Neural crest cell (in vitro differentiated cells): ENCODE measurements around the gene ZBP1. TPM values are rescaled to one million over a fixed set of nuclear protein-coding genes. Genes with fewer than 3 reads are reported as not detected.

Source experiments
- DNase-seq: peaks from one replicate; pipeline ENCODE4 v3.0.0; 2021; ENCODE audit warnings: low read depth, mixed read lengths, low spot score
- H3K27ac Mint-ChIP-seq: one replicate; pipeline ENCODE4 v1.8.0; 2021; ENCODE audit warnings: mild to moderate bottlenecking, mixed read lengths; ENCODE audit not compliant: unreplicated experiment
- H3K27me3 Mint-ChIP-seq: 2 replicates; pipeline ENCODE4 v1.8.0; 2021; ENCODE audit warnings: low read depth, mild to moderate bottlenecking, mixed read lengths
- H3K36me3 Mint-ChIP-seq: 2 replicates; pipeline ENCODE4 v1.8.0; 2021; ENCODE audit warnings: low read depth, mild to moderate bottlenecking, mixed read lengths
- H3K4me1 Mint-ChIP-seq: 2 replicates; pipeline ENCODE4 v1.8.0; 2021; ENCODE audit warnings: mixed read lengths
- H3K4me3 Mint-ChIP-seq: one replicate; pipeline ENCODE4 v1.8.0; 2021; ENCODE audit warnings: mild to moderate bottlenecking, mixed read lengths
- H3K9me3 Mint-ChIP-seq: 2 replicates; pipeline ENCODE4 v1.8.0; 2021; ENCODE audit warnings: mixed read lengths
- total RNA-seq: library from RNA; stranded (reverse); gene quantifications from 2 replicates; pipeline ENCODE4 v1.2.1, GENCODE V29; 2021
- TF ChIP-seq, protein P1 (sequence below): fragments of 200-600 bp; sonication (generic); conservative IDR thresholded peaks from 2 replicates; pipeline ENCODE4 v1.5.0; 2021; ENCODE audit warnings: antibody characterized with exemption, mild to moderate bottlenecking

ZBP1 gene
- total RNA-seq, 1 donor from 2014 or later, result not detected

DNA sequence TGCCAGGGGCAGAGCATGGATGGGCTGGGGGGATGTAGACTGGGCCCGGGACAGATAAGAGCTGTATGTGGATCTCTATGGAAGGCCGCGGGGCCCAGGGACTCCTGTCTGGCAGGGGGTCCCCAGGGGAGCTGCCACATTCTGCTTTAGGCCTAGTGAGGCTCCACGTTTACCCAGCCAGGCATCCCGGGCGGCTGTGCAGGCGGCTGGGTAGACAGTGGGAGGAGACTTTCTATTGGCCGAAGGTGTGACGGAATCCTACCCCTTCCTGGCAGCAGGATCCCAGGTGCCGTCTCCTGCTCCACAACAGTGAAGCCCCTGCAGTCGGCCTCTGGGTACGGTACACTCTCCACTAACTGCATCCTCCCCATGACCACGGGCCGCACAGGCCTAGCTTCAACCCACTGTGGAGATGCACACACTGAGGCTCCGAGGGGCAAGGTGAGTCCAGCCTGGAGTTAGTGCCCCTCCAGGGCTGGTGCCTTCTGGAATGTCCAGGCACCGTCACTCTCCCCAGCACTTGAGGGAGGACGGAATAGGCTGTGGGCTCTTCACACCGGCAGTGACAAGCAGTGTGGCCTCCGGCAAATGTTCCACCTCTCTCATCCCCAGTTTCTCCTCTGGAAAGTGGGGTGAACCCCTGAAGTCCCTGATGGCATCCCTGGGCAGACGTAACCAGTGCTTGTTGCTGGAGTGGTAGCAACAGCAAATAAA, 36.8 kb upstream of the ZBP1 start:
- no peak overlapping the region for H3K4me3 Mint-ChIP-seq
- no peak for DNase-seq
- TF ChIP-seq, protein P1, sequence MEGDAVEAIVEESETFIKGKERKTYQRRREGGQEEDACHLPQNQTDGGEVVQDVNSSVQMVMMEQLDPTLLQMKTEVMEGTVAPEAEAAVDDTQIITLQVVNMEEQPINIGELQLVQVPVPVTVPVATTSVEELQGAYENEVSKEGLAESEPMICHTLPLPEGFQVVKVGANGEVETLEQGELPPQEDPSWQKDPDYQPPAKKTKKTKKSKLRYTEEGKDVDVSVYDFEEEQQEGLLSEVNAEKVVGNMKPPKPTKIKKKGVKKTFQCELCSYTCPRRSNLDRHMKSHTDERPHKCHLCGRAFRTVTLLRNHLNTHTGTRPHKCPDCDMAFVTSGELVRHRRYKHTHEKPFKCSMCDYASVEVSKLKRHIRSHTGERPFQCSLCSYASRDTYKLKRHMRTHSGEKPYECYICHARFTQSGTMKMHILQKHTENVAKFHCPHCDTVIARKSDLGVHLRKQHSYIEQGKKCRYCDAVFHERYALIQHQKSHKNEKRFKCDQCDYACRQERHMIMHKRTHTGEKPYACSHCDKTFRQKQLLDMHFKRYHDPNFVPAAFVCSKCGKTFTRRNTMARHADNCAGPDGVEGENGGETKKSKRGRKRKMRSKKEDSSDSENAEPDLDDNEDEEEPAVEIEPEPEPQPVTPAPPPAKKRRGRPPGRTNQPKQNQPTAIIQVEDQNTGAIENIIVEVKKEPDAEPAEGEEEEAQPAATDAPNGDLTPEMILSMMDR, result no peak
- H3K27ac Mint-ChIP-seq, result peak overlapping the region; percentile 75
- no peaks in the 10 kb centered on the region for H3K9me3 Mint-ChIP-seq
- H3K36me3 Mint-ChIP-seq, result no peaks in the 10 kb centered on the region
- peaks cover 5% of the 10 kb centered on the region for H3K4me1 Mint-ChIP-seq
- H3K27me3 Mint-ChIP-seq, result peaks cover 3% of the 10 kb centered on the region

DNA sequence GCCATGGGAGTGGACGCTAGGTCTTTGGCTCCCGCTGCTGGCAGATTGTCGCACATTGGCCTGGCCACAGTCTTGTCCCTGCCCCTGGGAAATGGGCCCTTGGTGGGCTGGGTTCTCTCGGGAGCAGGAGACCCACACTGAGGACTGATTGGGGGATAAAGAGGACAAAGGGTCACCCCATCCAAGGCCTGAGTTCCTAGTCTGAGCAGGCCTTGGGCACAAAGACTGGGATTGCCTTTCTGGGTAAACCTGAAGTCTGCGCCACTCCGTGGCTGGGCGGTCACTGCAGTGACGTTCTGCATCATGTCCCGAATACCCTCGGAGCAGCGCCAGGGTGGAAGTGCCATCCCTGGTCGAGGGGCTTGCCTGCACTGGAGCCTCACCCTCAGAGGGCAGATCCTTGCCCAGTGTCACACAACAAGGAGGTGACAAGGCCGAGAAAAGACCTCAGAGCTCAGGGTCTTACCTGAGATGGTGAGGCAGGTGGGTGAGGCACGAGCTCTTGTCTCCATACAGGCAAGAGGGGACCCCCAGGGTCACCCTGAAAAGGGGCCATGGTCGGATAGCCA, 36.1 kb upstream of the ZBP1 start:
- Mint-ChIP-seq H3K4me3 (no peak overlapping the region), H3K9me3 (no peaks in the 10 kb centered on the region), H3K27me3 (peaks cover 3% of the 10 kb centered on the region), H3K36me3 (no peaks in the 10 kb centered on the region), H3K27ac (peak overlapping the region; percentile 75), H3K4me1 (peaks cover 5% of the 10 kb centered on the region)
- TF ChIP-seq, protein P1, result no peak
- no peak for DNase-seq

DNA sequence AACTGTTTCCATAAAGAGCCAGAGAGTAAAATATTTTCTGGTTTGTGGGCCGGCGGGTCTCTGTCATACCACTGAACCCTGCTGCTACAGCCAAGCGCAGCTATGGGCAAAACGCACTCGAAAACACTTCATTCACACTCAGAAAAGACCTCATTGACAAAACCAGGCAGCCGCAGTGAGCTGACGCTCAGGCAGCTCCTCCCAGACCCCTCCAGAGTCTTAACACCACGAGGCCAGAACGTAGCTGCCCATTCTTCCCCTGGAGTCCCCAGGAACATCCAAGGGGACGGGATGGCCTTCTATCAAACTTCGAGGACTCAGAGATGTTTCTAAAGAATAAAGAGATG, 35.6 kb upstream of the ZBP1 start:
- no peaks in the 10 kb centered on the region for H3K36me3 Mint-ChIP-seq
- TF ChIP-seq, protein P1, result no peak
- peaks cover 3% of the 10 kb centered on the region for H3K27me3 Mint-ChIP-seq
- H3K9me3 Mint-ChIP-seq, result no peaks in the 10 kb centered on the region
- no peak overlapping the region for H3K27ac Mint-ChIP-seq
- no peak for DNase-seq
- no peak overlapping the region for H3K4me3 Mint-ChIP-seq
- H3K4me1 Mint-ChIP-seq, result peaks cover 5% of the 10 kb centered on the region

DNA sequence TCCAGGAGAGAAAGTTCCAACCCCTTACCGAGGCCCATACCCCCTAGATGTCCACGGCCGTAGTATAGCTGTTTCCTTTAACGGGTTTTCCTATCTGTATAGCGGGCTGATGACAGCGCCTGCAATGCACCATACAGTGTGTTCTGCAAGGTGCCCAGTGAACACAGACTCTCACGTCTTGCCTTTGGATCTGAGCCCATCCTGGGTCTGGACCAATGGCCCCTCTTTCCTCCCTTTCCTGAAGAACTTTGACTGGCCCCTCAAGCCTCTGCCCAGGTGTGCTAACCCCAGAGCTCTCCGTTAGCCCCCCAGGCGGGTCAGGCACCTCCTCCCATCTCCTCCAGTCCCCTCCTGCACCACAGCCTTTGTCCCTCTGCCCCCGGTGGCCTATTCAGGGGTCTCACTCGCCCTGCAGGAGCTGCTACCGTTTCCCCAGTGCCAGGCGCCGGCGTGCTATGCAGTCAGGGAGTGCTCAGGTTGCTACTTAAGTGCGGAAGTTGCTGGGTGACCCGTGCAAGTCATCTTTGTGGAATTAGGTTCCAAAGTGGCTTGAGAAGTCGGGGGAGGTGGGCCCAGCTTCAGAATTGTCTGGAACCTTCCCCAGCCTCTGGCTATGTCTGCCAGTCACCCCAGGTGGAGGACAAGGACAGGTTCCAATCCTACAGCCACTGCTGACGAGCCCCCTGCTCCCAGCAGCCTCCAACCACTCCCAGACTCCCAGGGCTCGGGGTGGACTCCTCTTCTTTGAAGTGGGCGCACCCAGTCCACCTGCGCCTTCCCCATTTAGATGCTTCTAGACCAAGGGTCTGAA, 35.0 kb upstream of the ZBP1 start:
- Mint-ChIP-seq H3K27ac (no peak overlapping the region), H3K27me3 (peaks cover 5% of the 10 kb centered on the region), H3K36me3 (peaks cover 2% of the 10 kb centered on the region), H3K9me3 (no peaks in the 10 kb centered on the region), H3K4me3 (no peak overlapping the region), H3K4me1 (peaks cover 5% of the 10 kb centered on the region)
- TF ChIP-seq, protein P1, result no peak
- DNase-seq, result no peak

DNA sequence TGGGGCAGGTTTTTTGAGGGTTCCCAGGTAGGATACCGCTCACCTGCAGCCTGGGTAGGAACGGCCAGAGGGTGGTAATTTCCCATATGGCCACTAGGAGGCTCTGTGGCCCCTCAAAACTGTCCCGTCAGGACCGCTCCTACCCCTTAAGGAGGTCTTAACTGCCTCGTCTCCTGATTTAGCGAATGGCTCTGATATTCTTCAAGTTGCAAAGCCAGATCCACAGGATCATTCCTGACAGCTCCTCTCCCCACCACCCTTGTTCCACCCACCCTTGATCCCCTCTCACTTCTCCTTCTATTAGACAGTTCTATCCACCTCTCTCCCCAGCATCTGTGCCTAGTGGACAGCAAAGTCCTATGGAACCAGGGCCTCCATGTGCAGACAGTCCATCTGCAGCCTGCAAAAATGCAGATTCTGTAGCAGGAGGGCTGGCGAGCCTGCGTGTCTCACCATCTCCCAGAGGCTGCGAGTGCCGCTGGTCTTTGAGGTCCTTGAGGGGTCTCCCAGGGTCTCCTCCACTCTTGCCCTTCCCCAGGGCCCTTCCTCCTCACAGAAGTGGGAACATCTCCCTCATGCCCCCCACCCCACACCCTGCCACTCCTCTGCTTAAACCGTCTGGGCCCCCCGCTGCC, 34.3 kb upstream of the ZBP1 start:
- Mint-ChIP-seq H3K9me3 (no peaks in the 10 kb centered on the region), H3K36me3 (peaks cover 3% of the 10 kb centered on the region), H3K27ac (no peak overlapping the region), H3K4me3 (no peak overlapping the region), H3K4me1 (peaks cover 5% of the 10 kb centered on the region), H3K27me3 (peaks cover 5% of the 10 kb centered on the region)
- peak; percentile 50 for DNase-seq
- TF ChIP-seq, protein P1, result peak; percentile 96
